ENCODE measurements around the gene RNF39. TPM values are rescaled to one million over a fixed set of nuclear protein-coding genes. Genes with fewer than 3 reads are reported as not detected.

Gene RNF39
- total and polyA plus RNA-seq, 2 experiments from 2014 or later, result 0.50 to 0.94 TPM

DNA sequence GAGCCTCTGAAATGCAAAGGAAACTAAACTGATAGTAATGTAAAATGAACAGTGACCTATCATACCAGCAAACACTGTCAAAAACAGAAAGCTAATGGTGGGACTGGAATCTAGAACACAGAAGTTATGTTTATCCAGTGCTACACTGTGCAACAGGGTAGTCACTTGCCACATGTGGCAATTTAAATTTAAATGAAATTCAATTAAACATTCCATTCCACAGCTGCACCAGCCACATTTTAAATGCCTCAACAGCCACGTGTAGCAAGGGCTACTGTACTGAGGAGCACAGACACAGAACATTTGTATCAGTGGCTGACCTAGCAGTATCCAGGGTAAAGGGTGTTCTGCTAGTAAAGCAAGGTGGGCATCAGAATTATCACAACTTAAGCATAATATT lies 20.1 kb downstream of the RNF39 start:
- H3K79me2 ChIP-seq (replicated peaks; ENCODE audit: insufficient read depth), result peaks cover 6% of the 10 kb centered on the region; the same call in 1 of the 2 replicates
- no peak overlapping the region for H3K4me3 ChIP-seq
- no peaks in the 10 kb centered on the region for H3K27me3 ChIP-seq (ENCODE audit: insufficient read depth)
- H3K4me2 ChIP-seq, result no peak overlapping the region
- H2AFZ ChIP-seq, result no peak overlapping the region
- Mint-ChIP-seq H3K4me1 (no peaks in the 10 kb centered on the region; the same call in 2 of the 3 replicates), H3K27me3 (ENCODE audit: insufficient read depth, low read depth, poor library complexity) (no peaks in the 10 kb centered on the region), H3K27ac (no peak overlapping the region), H3K9me3 (no peaks in the 10 kb centered on the region), H3K36me3 (ENCODE audit: low read depth) (no peaks in the 10 kb centered on the region), H3K4me3 (no peak overlapping the region)
- no peaks in the 10 kb centered on the region; the same call in 1 of the 2 replicates for H4K20me1 ChIP-seq (replicated peaks; ENCODE audit: insufficient read depth)
- H3K27ac ChIP-seq (ENCODE audit: low read depth), result no peak overlapping the region
- no peaks in the 10 kb centered on the region for H3K9me2 ChIP-seq (ENCODE audit: insufficient read depth)
- no peak for DNase-seq (ENCODE audit: low spot score)
- peaks cover 9% of the 10 kb centered on the region for H3K4me1 ChIP-seq (ENCODE audit: insufficient read depth)
- ATAC-seq, result no peak
- TF ChIP-seq ZNF331 (CRISPR knock-in tag; IDR thresholded peaks at IDR 0.05; ENCODE audit: low read depth) (no peak), STAT1 (IDR thresholded peaks at IDR 0.05; ENCODE audit: unreplicated experiment) (no peak), ZNF114 (CRISPR knock-in tag; IDR thresholded peaks at IDR 0.05) (no peak), JUNB (IDR thresholded peaks at IDR 0.05; ENCODE audit: unreplicated experiment) (no peak), CREB1 (CRISPR knock-in tag; IDR thresholded peaks at IDR 0.05; ENCODE audit: low read depth) (no peak), NANOG (IDR thresholded peaks at IDR 0.05; ENCODE audit: borderline replicate concordance) (no peak), POLR2AphosphoS5 (IDR thresholded peaks at IDR 0.05; ENCODE audit: low read depth) (no peak), EZH2phosphoT487 (IDR thresholded peaks at IDR 0.05; ENCODE audit: unreplicated experiment) (no peak), EZH2 (IDR thresholded peaks at IDR 0.05; ENCODE audit: low read depth, unreplicated experiment) (no peak)
- TF ChIP-seq, protein P1, sequence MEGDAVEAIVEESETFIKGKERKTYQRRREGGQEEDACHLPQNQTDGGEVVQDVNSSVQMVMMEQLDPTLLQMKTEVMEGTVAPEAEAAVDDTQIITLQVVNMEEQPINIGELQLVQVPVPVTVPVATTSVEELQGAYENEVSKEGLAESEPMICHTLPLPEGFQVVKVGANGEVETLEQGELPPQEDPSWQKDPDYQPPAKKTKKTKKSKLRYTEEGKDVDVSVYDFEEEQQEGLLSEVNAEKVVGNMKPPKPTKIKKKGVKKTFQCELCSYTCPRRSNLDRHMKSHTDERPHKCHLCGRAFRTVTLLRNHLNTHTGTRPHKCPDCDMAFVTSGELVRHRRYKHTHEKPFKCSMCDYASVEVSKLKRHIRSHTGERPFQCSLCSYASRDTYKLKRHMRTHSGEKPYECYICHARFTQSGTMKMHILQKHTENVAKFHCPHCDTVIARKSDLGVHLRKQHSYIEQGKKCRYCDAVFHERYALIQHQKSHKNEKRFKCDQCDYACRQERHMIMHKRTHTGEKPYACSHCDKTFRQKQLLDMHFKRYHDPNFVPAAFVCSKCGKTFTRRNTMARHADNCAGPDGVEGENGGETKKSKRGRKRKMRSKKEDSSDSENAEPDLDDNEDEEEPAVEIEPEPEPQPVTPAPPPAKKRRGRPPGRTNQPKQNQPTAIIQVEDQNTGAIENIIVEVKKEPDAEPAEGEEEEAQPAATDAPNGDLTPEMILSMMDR (conservative IDR thresholded peaks at IDR 0.05; ENCODE audit: low read depth in 2 of 2), result no peak
- TF ChIP-seq, protein P2, sequence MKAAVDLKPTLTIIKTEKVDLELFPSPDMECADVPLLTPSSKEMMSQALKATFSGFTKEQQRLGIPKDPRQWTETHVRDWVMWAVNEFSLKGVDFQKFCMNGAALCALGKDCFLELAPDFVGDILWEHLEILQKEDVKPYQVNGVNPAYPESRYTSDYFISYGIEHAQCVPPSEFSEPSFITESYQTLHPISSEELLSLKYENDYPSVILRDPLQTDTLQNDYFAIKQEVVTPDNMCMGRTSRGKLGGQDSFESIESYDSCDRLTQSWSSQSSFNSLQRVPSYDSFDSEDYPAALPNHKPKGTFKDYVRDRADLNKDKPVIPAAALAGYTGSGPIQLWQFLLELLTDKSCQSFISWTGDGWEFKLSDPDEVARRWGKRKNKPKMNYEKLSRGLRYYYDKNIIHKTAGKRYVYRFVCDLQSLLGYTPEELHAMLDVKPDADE (IDR thresholded peaks at IDR 0.05), result no peak
- TF ChIP-seq, protein P3, sequence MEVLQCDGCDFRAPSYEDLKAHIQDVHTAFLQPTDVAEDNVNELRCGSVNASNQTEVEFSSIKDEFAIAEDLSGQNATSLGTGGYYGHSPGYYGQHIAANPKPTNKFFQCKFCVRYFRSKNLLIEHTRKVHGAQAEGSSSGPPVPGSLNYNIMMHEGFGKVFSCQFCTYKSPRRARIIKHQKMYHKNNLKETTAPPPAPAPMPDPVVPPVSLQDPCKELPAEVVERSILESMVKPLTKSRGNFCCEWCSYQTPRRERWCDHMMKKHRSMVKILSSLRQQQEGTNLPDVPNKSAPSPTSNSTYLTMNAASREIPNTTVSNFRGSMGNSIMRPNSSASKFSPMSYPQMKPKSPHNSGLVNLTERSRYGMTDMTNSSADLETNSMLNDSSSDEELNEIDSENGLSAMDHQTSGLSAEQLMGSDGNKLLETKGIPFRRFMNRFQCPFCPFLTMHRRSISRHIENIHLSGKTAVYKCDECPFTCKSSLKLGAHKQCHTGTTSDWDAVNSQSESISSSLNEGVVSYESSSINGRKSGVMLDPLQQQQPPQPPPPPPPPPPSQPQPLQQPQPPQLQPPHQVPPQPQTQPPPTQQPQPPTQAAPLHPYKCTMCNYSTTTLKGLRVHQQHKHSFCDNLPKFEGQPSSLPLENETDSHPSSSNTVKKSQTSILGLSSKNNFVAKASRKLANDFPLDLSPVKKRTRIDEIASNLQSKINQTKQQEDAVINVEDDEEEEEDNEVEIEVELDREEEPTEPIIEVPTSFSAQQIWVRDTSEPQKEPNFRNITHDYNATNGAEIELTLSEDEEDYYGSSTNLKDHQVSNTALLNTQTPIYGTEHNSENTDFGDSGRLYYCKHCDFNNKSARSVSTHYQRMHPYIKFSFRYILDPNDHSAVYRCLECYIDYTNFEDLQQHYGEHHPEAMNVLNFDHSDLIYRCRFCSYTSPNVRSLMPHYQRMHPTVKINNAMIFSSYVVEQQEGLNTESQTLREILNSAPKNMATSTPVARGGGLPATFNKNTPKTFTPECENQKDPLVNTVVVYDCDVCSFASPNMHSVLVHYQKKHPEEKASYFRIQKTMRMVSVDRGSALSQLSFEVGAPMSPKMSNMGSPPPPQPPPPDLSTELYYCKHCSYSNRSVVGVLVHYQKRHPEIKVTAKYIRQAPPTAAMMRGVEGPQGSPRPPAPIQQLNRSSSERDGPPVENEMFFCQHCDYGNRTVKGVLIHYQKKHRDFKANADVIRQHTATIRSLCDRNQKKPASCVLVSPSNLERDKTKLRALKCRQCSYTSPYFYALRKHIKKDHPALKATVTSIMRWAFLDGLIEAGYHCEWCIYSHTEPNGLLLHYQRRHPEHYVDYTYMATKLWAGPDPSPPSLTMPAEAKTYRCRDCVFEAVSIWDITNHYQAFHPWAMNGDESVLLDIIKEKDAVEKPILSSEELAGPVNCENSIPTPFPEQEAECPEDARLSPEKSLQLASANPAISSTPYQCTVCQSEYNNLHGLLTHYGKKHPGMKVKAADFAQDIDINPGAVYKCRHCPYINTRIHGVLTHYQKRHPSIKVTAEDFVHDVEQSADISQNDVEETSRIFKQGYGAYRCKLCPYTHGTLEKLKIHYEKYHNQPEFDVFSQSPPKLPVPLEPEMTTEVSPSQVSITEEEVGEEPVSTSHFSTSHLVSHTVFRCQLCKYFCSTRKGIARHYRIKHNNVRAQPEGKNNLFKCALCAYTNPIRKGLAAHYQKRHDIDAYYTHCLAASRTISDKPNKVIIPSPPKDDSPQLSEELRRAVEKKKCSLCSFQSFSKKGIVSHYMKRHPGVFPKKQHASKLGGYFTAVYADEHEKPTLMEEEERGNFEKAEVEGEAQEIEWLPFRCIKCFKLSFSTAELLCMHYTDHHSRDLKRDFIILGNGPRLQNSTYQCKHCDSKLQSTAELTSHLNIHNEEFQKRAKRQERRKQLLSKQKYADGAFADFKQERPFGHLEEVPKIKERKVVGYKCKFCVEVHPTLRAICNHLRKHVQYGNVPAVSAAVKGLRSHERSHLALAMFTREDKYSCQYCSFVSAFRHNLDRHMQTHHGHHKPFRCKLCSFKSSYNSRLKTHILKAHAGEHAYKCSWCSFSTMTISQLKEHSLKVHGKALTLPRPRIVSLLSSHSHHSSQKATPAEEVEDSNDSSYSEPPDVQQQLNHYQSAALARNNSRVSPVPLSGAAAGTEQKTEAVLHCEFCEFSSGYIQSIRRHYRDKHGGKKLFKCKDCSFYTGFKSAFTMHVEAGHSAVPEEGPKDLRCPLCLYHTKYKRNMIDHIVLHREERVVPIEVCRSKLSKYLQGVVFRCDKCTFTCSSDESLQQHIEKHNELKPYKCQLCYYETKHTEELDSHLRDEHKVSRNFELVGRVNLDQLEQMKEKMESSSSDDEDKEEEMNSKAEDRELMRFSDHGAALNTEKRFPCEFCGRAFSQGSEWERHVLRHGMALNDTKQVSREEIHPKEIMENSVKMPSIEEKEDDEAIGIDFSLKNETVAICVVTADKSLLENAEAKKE (CRISPR knock-in tag; IDR thresholded peaks at IDR 0.05), result no peak
- TF ChIP-seq, protein P4, sequence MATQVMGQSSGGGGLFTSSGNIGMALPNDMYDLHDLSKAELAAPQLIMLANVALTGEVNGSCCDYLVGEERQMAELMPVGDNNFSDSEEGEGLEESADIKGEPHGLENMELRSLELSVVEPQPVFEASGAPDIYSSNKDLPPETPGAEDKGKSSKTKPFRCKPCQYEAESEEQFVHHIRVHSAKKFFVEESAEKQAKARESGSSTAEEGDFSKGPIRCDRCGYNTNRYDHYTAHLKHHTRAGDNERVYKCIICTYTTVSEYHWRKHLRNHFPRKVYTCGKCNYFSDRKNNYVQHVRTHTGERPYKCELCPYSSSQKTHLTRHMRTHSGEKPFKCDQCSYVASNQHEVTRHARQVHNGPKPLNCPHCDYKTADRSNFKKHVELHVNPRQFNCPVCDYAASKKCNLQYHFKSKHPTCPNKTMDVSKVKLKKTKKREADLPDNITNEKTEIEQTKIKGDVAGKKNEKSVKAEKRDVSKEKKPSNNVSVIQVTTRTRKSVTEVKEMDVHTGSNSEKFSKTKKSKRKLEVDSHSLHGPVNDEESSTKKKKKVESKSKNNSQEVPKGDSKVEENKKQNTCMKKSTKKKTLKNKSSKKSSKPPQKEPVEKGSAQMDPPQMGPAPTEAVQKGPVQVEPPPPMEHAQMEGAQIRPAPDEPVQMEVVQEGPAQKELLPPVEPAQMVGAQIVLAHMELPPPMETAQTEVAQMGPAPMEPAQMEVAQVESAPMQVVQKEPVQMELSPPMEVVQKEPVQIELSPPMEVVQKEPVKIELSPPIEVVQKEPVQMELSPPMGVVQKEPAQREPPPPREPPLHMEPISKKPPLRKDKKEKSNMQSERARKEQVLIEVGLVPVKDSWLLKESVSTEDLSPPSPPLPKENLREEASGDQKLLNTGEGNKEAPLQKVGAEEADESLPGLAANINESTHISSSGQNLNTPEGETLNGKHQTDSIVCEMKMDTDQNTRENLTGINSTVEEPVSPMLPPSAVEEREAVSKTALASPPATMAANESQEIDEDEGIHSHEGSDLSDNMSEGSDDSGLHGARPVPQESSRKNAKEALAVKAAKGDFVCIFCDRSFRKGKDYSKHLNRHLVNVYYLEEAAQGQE (IDR thresholded peaks at IDR 0.05; ENCODE audit: unreplicated experiment), result no peak
- no peaks in the 10 kb centered on the region for H3F3A ChIP-seq (replicated peaks; ENCODE audit: low read depth)
- no peaks in the 10 kb centered on the region for H3K36me3 ChIP-seq (ENCODE audit: insufficient read depth)
